GM12874 (cell line): ENCODE results near the gene GORAB.

Experiments used
- CTCF ChIP-seq: IDR thresholded peaks from 2 replicates; pipeline ENCODE4 v1.5.1; 2011; ENCODE audit warnings: low read depth, mild to moderate bottlenecking, control low read depth, low read length, moderate library complexity; ENCODE audit not compliant: insufficient read depth

The GORAB gene

DNA sequence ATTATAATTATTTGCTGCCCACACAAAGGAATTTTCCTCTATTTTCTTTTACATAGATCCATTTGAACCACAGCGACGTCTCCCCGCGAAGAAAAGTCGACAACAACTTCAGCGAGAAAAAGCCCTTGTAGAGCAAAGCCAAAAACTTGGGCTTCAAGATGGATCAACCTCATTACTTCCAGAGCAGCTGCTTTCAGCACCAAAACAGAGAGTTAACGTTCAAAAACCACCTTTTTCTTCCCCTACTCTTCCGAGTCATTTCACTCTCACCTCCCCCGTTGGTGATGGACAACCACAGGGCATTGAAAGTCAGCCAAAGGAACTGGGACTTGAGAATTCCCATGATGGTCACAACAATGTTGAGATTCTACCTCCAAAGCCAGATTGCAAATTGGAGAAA lies 7.2 kb downstream of the GORAB start:
- TF ChIP-seq CTCF, result no peak

- TF ChIP-seq CTCF, result no peak
Measured at GRCh38 chr1:170544624-170545023, 12.7 kb downstream of the GORAB start.

DNA sequence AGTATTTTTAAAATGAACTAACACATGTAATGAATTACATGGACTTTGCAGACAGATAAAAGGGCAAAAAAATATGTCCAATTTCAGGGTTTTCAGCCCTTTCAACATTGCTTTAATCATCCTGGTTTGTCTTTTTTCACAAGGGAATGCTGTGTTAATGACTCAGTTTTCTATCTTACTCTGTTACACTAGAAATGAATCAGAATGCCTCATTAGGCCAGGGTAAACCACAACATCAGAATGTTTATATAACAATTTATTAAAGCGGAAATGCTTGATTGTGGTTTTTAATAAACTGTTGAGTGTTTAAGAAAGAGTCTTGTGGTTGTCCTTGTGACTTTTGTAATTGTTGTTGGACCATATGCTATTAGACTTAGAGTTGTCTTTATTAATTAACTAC lies 13.5 kb downstream of the GORAB start:
- no peak for TF ChIP-seq CTCF

DNA sequence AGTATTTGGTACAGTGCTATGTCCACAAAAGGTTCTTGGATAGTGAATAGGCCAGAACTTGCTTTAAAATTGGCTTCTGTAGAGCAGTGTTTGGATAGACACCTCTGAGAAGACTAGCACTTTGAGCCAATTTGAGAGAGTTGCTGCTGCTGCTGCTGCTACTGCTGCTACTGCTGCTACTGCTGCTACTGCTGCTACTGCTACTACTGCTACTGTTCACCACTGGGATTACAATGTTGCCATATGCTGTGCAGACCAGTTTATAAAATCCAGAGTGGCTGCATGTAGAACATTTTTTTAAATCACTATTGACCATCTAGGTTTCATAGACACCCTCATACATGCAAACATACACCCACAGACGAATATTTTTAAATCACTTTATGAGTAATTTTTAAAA lies 15.3 kb downstream of the GORAB start:
- TF ChIP-seq CTCF, result no peak

GRCh38 chr1:170548497-170548896 lies 16.5 kb downstream of the GORAB start:
- TF ChIP-seq CTCF, result no peak

DNA sequence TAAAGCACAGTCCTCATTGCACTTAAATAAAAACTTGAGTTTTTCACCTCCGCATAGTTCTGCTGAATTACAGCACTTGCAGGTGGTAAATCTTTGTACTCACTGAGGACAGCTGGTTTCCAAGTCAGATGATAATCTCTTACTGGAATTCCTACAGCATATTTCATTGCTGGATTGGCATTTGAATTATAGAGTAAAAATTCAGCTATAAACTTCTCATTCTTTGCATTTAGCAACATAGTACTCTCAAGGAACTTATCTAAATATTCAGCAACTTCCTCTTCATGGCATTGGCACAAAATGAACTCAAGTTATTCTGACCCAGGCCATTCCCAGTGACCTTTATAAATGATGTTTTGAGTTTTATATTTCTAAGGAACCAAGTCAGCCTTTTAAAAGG lies 23.4 kb downstream of the GORAB start:
- no peak for TF ChIP-seq CTCF

- TF ChIP-seq CTCF, result no peak
Measured at GRCh38 chr1:170556917-170557316, 25.0 kb downstream of the GORAB start.

DNA sequence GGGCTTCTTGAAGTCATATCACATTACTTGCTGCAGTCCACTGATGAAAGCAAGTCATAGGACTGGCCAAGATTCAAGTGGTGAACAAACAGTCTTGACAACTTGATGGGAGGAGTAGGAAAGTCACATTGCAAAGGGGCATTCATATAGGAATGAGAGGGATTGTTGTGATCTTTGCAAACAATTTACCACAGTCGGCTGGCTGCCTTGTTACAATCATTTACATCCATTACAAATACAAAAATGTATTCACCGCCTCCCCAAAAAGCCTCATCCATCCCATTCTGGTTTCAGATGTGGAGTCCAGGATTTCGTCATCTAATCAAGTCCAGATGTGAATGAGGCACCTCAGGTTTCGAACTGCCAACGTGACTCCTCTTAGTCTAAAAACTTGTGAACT lies 26.8 kb downstream of the GORAB start:
- TF ChIP-seq CTCF, result no peak
